ENCODE data around the gene HDAC4.

HDAC4 gene

DNA sequence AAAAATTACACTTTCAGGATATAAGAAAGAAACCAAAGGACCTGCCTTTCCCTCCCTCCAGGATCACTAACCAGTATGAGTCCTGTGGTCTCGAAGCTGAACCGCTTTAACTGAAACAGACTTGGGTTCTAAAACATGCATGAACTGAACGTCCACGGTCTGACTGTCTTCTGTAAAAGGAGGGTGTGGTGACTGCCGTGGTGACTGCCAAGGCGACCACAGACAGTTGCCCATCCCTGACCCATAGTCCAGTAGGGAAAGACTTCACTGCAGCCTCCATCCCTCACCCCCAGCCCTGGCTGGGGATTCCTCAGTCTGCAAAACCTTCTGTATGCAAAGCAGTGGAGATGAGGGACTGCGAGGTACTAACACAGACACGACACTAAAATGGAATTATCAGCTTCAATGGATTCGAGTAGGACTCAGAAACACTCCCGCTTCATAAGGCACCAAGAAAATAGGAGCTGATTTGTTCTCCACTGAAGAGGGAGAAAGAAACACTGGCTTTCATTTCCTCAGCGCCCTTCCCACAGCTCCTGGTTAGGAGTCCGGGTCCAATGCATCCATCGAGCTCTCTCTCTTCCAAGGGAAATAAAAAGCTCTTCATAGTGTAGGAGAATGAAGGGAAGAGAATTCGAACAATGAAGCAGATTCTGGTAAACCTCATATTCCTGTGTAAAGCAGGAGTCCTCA lies 197.2 kb downstream of the HDAC4 start:
- DNase-seq (ENCODE audit: low read depth in 2 of 2) = no peak

DNA sequence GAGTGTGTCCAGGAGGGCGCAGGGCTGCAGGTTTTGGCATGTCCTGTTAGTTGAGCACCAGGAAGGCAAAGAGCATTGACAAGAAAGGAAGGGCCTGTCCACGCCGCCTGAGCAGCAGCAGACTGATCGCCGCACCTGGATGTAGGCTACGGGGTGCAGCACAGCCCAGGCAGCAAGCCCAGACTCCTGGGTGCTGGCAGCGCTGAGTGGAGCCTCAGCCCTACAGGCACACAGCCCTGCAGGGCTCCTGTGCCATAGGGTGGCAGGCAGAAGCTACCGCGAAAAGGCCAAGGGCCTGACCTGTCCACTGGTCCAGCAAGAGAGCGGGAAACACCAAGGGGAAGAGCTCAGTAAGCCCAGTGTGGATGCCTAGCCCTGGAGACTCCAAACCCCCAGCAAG lies 198.0 kb downstream of the HDAC4 start:
- no peak for DNase-seq (ENCODE audit: low read depth in 2 of 2)

DNA sequence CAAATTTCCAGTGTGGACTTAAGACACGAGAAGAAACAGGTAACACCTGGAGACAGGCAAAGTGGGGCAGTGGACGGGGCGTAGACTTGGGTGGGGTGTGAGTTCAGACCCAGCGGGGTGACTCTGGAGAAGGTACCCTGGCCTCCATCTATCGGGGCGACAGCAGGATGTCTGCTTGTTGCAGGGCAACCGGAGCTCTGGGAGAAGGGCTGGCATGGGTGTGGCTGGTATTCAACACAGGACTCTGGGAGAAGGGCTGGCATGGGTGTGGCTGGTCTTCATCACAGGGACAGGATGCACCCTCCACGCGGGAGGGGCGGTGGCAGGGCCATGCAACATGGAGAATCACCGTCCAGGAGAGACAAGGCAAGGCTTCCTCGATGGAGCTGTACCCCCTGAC lies 198.5 kb downstream of the HDAC4 start:
- DNase-seq (ENCODE audit: low read depth in 2 of 2) = no peak

DNA sequence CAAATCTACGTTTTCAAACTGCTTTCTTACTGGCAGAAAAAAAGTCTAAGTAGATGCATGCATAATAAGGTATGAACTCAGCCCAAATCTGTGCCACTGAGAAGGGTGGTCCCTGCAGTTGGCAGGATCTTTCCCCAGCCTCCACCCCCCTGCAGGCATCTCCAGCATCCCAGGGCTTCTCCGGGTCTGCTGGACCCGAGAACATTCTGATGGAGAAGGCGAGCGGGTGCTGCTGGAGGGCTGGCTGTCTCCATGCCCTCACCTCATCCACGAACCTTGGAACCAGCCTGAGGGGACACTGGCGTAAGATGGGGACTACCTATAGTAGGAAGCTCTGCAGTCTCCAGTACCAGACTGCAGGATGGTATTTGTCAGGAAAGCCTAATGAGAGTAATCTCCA lies 198.9 kb downstream of the HDAC4 start:
- DNase-seq (ENCODE audit: low read depth in 2 of 2) = no peak

DNA sequence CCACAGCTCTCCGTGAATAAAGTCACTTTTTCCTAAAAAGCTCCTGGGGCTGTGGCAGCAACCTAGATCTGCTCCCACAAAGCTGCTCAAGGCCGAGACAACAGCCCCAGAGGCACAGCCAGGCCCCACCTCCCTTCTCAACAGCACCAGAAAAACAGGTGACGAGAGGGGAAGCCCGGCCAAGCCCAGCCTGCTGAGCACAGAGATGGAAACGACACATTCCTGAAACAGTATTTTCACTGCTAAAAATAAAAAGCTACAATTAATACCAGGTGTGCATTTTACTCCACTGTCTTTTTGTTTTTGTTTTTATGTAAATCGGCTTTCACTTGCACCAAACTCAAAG lies 199.3 kb downstream of the HDAC4 start:
- no peak for DNase-seq (ENCODE audit: low read depth in 2 of 2)

DNA sequence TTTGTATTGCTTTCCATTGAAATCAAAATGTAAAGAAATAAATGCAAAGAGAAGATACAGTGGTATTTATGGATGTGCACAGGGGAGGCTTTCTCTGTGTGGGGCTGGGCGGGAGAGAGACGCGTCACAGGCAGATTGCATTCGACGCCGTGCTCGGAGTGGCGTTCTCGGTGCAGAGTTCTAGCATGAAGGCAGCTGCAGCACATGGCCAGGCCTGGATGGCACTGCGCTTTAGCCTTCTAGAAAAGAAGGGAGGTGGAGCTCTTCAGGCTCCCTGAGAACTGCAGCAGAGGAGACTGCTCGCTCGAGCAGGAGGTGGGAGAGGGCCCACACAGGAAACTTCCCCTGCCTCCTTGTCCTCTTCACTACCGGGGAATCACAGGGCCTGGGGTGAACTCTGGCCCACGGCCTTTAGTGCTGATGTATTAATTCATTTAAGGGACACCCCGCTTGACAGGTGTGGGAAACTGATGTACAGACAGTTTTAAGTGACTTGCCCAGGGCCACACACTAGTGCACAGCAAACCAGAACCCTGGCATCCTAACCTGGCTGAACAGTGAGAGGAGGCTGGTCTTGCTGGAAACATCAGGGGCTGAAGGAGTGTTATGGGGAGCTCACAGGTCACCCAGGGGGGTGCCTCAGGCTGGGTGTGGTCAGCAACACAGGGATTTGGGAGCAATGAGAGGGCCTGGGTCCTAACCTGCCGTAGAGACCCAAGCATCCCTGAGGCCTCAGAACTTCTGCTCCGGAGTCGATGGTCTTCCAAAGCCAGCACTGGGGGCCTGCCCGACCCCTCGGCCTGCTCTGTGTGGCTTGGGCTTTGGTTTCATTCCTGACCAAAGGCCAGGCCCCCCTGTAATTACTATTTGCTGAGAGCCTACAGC lies 199.9 kb downstream of the HDAC4 start:
- no peak for DNase-seq (ENCODE audit: low read depth in 2 of 2)

DNA sequence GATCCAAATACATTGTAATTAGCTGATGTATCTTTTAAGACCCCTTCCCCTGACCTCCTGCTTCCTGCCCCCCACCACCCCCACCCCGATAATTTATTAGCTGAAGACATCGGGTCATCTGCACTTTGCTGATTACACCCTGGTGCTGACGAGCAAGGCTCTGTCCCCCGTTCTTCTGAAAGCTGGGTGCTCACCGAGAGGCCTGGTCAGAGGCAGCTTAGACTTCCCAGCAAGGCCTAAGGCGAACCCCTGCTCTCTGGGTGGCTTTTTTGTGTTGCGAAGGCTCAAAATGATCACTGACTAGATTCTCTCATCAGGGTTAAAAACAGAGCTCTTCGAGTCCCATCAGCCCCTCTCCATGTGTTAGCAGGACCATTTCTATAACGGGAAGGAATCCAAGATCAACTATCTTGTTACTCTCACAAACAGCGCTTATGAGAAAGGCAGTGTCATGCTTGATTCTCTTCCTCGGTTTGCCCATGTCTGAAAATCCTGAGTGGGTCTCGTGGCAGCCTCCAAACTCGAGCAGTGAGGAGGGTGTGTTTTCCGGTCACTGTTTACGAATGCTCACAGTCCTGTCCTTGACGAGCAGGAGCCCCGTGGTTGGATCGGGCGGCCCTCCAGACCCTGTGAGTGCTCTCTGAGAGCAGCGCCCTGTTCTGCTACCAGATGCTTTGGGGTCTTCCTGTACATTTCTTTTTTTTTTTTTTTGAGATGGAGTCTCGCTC lies 201.6 kb downstream of the HDAC4 start:
- DNase-seq (ENCODE audit: low read depth in 2 of 2) = no peak

DNA sequence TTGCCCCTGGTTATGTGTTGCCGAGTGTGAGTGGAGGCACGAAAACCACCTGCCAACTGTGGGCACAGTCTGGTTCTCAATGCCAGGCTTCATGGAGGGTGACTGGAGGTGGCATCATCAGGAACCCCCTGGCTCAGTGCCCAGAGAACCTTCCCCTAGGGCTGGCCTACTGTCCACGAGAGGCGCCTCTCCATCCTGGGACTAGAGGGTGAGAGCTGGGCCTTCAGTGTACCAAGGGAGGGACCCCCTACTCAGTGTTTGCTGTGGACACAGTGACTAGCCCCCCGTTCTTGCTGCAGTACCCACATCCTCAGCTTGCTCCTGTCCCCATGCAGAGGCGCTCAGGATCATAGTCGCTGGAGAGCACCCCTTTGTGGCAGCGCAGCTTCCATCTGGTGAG lies 202.6 kb downstream of the HDAC4 start:
- DNase-seq (ENCODE audit: low read depth in 2 of 2) = no peak

DNA sequence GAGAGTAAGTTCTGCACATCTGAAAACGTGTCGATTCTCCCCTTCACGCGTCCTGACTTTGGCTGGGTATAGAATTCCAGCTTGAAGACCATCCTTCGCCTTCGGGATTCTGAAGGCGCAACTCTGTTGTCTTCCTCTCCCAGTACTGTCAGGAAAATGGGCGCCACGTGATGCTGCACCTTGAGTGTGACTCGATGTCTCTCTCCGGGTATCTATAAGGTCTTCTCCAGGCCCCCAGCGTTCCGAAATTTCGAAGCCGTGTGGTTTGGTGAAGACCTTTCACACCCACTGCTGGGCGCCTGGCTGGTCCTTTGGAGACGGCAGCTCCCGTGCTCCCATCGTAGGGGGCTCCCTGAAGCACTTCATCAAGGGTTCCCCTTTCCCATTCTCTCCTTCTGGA lies 203.7 kb downstream of the HDAC4 start:
- no peak for DNase-seq (ENCODE audit: low read depth in 2 of 2)

DNA sequence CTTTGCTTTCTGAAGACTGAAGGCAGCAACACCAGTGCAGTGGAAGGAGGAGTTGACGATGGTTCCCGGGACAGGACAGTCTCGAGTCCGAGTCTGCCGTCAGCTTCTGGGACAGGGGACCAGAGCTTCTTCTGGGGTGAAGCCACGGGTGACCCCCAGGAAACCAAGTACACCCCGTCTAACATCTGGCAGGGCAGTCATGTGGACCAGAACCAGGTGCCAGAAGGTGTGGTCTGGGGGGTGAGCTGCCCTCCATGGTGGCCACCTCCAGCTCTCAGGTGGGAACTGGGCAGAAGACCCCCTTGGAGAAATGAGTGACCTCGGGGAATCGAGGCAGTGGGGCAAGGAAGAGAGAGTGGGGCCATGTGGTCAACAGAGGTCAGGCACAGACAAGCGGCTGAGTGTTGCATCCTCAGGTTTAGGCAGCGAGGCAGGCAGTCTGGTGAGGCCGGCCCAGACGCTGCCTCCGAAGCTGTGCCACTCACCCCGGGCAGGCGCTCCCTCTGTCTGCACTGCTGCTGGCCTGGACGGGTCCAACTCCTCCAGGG lies 204.3 kb downstream of the HDAC4 start:
- DNase-seq (ENCODE audit: low read depth in 2 of 2) = no peak

DNA sequence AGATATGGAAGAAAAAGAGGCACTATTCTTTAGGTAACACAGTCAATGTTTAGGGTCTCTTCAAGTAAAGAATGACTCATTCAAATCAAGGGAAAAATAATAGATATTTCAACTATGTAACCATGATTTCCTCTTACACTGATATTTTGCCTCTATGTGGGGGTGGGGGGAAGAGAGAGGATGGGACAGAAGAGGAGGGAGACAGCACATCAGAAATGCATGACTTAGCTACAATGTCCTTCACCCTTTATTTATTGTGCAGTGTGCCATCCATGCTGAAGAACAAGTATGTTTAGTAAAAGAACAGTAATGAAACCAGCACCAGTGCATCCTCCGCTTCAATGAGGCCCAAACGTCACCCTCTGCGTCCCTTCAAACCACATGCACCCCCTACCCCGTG lies 204.8 kb downstream of the HDAC4 start:
- DNase-seq (ENCODE audit: low read depth in 2 of 2) = no peak

DNA sequence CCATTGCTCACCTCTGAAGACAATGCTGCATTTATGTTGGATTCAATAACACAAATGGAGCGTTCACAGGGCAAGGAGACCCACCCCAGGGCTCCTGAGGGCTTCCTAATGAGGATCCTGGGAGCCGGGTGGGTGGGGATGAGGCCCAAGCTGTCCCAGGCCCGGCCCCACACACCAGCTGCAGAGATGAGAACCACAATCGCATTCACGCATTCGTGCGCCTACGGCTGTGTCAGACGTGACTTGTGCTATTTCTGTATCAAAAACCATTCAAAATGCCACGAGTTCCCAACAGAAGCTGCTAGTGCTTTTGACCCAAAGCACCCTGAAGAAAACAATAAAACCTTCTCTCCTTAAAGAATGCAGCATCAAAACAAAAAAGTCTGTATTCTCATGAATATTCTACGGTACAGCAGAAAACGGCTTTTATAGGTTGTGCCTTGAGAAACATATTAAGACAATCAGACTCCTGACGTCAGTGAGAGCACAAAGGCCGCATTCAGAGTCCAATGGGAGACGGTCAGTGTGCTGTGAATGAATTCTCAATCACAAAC lies 205.4 kb downstream of the HDAC4 start:
- DNase-seq (ENCODE audit: low read depth in 2 of 2) = no peak

DNA sequence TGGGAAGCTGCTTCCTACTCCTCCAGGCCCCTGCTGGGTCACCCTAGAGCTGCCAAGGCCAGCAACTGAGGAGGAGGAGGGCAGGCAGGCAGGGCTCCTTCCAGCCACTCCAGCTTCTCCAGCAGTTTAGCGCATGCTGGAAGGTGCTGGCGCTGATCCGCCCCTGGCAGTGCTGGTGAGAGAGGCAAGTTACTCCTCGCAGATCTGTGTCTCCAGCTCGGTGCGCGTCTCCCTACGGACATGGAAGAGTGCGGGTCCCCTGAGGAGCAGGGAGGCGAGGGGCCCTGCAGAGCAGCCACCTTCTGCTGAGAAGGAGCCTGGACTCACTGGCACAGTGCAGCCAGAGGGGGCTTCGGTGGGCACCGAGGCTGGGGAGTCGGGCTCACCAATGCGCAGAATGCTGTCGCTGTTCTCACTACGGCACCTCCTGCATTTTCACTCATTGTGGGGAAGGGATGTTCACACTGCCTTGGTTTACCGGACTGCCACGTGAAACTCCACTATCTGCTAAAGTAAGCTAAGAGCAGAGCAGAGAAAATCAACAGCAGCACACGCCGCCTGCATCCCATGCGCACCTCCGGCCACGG lies 206.0 kb downstream of the HDAC4 start:
- DNase-seq (ENCODE audit: low read depth in 2 of 2) = no peak

DNA sequence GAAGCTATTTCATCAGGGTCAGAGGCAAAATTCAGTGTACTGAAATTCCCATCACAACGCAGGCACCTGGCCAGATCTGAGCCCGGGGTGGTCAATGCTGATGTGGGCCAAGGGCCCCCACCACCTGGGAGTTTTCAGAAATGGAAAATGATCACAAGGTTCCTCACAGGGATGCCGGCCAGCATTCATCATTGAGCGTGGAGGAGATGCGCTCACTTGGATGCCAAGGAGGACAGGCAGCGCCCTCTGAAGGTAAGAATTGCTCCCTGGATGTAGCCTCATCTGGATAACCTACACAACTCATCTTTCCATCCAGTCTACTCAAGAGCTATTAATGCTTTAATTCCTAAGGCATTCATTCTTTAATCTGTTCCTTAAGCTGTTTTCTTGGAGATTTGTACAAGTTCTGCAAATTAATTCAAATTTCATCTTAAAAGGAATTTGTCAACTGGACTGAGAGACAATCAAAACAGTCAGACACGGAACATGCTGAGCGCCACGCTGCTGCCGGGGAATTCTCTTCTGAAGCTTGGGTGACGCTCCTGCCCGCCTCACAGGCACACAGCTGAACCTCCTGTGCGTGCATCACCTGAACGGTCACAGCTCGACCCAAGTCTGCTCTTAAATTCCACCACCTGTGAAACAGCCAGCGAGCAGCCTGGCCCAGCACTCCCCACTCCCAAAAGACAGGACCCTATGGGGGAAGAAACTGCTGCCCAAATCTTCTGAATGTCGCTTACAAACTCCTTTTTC lies 206.7 kb downstream of the HDAC4 start:
- no peak for DNase-seq (ENCODE audit: low read depth in 2 of 2)

DNA sequence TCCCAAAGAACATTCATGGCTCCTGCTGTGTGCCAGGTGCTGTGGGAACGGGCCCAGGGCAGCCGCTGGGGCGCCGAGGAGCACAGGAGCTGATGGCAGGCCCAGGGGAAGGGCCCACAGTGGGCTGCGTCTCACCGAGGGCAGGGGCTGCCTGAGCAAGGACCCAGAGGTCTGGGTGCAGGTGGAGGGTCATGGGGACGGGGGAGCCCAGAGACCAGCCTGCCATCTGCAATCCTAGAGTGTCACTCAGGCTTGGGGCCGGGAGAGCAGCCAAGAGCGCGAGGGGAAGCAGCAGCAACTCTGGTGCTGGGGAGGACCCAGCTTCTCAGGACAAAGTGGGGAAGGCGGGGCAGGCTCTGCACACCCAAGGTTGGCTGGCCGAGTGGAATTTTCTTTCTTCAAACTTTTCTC lies 207.4 kb downstream of the HDAC4 start:
- no peak for DNase-seq (ENCODE audit: low read depth in 2 of 2)

DNA sequence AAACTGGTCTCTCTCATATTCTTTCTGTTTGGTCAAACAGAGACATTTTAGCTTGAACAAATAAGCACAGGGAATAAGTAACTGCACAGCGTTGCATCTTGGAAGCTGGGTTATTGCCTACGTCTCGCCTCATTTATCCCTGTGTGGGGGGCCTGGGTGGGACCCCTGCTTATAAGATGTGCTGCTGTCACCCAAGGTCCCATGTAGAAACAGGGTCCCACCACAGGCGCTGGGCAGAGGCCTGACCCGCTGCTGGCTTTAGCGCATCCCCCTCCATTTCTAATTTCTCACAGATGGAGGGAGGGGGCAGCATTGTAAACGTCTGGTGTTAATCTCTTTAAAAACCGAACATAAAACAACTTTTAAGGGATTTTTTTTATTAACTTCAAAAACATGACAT lies 207.8 kb downstream of the HDAC4 start:
- DNase-seq (ENCODE audit: low read depth in 2 of 2) = no peak

DNA sequence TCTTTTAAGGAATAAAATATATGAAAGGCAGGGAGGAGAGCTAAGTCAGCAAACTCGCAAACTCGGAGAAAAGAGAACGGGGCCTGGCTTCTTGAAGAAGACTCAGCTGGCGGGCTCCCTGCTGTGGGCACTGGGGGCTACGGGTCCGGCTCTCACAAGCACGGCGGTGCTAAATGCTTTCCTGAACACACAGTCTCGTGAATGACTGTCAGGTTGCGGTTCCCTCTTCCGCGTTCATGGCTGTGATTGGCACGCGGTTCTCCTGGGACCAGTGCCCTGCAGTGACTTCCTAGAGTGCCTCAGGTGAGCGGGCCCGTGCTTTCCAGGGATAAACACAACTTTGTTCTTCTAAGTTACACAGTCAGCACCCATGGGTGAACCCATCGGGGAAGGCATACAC lies 208.4 kb downstream of the HDAC4 start:
- no peak for DNase-seq (ENCODE audit: low read depth in 2 of 2)

DNA sequence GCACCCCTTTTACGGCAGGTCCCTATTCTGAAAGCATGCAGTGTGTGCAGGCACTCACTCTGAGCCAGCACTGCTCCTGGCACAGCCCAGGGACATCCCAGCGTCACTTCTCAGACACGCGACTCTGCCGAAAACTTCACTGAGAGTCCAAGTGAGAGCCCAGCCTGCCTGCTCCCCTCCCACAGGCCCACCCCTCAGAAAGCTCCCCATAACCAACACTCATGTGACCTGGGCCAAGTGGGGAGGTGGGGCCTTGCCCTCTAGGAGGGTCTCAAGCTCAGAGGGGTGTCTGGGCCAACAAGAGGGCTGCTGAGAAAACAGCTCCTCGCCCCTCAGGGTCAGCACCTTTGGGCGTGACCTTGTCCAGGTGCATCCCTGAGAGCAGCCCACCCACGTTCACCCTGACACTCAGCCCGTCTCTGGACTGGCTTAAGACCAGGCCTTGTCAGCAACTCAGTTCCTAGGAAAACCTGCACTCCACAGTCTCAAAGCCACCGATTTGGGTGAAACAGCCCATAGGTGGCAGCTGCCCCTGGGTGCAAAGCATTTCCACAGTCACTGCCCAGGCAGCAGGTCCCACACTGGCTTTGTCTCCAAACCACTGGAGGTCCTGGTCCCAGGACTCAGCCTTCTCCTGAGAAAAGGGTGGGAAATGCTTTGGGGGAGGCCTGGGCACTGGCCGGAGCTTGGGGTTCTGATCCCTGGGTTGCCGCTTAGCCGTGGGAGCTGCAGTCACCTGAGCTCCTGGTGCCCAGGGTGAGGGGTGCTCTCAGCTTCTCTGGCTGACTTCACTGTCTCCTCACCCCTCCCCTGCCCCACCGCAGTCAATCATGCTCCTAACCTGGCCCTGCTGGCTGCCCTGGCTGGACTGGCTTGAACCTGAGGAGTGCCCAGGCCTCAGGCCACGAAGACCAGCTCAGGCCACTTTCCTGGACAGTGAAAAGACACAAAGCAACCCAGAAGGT lies 209.6 kb downstream of the HDAC4 start:
- DNase-seq (ENCODE audit: low read depth in 2 of 2) = no peak

DNA sequence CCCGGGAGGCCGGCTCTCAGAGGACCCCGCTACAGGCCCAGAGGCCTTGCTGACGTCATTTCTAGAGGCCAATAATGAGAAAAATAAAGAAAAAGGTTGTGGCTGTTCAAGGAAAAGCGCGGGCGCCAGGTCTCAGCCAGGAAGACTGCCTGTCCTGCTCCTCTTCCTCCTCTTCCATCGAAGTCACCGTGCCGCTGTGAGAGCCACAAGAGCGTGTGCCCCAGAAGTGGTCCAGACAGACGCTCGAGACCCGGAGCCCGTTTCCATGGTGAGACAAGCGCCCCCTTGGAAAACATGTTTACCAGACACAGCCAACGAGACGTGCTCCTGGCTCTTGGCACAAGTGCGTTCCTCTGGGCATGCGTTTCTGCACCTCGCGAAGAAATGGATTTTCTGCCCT lies 210.5 kb downstream of the HDAC4 start:
- no peak for DNase-seq (ENCODE audit: low read depth in 2 of 2)

DNA sequence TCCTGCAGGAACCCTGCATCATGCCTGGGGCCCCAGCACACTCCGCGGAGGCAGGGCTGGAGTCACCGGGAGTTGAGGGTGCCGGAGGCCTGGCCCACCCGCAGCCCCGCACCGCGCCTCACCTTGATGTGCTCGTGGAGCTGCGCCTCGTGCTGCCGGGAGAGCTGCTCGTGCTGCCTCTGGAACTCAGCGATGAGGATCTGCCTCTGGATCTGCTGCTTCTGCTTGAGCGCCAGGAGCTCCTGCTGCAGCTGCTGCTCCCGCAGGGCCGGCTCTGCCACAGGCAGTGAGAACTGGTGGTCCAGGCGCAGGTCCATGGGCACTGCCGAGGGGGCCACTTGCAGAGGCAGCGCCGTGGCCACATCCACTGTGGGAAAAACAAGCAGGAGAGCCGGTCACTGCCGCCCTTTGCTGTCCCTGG lies 211.1 kb downstream of the HDAC4 start:
- DNase-seq (ENCODE audit: low read depth in 2 of 2) = no peak

Measured in fibroblast of skin of left quadriceps (primary cell).